ENCODE results near the gene VIL1.

VIL1 gene

DNA sequence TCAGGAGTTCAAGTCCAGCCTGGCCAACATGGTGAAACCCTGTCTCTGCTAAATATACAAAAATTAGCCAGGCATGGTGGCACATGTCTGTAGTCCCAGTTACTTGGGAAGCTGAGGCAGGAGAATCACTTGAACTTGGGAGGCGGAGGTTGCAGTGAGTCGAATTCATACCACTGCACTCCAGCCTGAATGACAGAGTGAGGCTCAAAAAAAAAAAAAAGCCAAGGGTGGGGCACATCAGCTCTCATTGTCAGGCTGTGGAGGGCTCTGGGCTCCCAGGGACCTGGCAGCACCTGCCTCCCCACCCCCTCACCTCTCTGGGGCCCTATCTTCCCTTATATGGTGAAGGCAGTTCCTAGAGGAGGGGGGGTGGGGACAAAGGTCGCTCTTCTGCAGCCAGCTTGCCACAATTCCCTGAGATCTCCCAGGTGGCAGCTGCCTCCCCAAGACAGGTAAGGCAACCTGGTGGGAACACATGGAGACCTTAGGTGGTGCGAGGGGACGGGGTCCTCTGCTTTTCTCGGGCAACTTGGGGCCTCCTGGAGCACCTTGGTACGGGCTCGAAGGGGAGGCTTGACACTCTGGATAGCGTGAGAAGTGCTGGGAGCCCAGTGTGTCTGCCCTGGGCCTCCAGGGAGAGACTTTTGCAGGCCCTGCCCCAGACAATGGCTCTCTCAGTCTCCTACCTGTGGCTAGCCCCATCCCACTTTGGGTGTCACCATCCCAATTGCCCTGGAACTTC lies at the start of gene VIL1:
Gene VIL1 (plus strand): TSS at position 407 of the 742 bp plus-strand sequence. CDS start 4,656 bp downstream, outside the sequence.
- DNase-seq (ENCODE audit: low read depth, low spot score): no peak
- H3K27ac ChIP-seq: no peak within 1 kb of the TSS

DNA sequence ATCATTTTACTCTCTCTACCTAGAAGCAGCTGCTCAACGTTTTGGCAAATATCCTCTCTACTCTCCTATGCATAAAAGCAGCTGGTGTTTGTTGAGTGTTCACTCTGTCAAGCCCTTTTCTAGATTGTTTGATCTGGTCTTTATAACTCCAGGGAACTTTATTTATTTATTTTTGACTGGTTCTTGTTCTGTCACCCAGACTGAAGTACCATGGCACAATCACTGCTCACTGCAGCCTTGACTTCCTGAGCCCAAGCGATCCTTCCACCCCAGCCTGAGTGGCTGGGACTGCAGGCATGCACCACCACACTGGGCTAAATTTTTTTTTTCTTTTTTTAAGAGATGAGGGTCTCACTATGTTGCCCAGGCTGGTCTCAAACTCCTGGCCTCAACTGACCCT lies 49.6 kb upstream of the VIL1 start:
- no peak for DNase-seq (ENCODE audit: low read depth, low spot score)
- no peak overlapping the region for H3K27ac ChIP-seq

- no peak for DNase-seq (ENCODE audit: low read depth, low spot score)
- no peak overlapping the region for H3K27ac ChIP-seq
Observed at GRCh38 chr2:218370410-218371063, 48.4 kb upstream of the VIL1 start.

GRCh38 chr2:218371983-218372350 lies 47.0 kb upstream of the VIL1 start:
- no peak overlapping the region for H3K27ac ChIP-seq

GRCh38 chr2:218374795-218375194 lies 44.1 kb upstream of the VIL1 start:
- DNase-seq (ENCODE audit: low read depth, low spot score): no peak
- H3K27ac ChIP-seq: no peak overlapping the region

More at GRCh38 chr2:218371983-218372350, 47.0 kb upstream of the VIL1 start:
- no peak for DNase-seq (ENCODE audit: low read depth, low spot score)

DNA sequence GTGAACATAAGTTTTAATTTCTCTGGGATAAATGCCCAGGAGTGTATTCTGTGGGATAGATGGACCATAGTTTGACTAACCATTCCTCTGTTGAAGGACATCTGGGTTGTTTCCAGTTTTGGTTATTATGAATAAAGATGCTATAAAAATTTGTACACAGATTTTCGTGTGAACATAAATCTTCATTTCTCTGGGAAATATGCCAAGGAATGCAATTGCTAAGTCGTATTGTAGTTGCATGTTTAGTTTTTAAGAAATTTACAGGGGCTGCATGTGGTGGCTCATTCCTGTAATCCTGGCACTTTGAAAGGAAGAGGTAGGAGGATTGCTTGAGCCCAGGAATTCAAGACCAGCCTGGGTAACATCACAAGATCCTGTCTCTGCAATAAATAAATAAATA lies 43.7 kb upstream of the VIL1 start:
- H3K27ac ChIP-seq: no peak overlapping the region
- DNase-seq (ENCODE audit: low read depth, low spot score): no peak

DNA sequence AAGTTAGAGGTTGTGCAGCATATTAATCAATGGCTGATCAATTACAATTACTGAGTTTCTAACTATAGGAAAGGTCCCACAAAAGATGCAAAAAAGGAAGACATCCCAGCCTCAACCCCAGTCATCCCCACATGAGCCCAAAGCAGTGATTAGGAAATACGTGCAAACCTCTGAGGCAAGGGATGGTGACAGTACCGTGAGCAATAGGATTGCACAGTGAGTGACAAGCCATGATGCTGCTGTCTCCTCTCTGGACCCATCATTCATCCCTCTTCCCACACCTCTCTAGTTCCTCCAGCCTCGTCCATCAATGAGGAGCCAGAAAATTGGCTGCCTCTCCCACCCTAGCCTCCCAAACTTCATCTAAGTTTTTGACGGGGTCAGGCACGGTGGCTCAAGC lies 40.9 kb upstream of the VIL1 start:
- DNase-seq (ENCODE audit: low read depth, low spot score): no peak
- no peak overlapping the region for H3K27ac ChIP-seq

DNA sequence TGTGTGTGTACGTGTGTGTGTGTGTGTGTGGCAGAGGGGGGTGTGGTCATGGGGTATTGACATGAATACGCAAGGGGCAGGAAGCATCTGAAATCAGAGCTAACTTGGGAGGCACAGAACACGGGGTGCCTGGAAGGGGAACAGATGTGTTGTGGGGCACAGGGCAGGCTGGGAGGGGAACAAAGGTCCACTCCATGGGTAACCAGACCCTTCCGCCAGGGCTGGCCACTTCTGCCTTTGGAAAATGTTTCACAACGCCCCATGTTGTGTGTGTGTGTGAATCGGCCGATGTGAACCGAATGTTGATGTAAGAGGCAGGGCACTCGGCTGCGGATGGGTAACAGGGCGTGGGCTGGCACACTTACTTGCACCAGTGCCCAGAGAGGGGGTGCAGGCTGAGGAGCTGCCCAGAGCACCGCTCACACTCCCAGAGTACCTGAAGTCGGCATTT lies 37.0 kb upstream of the VIL1 start, which contains the start of gene SLC11A1:
Gene SLC11A1 (plus strand): TSS at position 358 of the 451 bp plus-strand sequence. CDS start 96 bp downstream, outside the sequence.
- H3K27ac ChIP-seq: no peak within 1 kb of the TSS
- DNase-seq (ENCODE audit: low read depth, low spot score): no peak

GRCh38 chr2:218382785-218383184 lies 36.1 kb upstream of the VIL1 start:
- DNase-seq (ENCODE audit: low read depth, low spot score): no peak
- H3K27ac ChIP-seq: no peak overlapping the region

GRCh38 chr2:218383892-218384519 lies 34.9 kb upstream of the VIL1 start:
- DNase-seq (ENCODE audit: low read depth, low spot score): no peak
- no peak overlapping the region for H3K27ac ChIP-seq

DNA sequence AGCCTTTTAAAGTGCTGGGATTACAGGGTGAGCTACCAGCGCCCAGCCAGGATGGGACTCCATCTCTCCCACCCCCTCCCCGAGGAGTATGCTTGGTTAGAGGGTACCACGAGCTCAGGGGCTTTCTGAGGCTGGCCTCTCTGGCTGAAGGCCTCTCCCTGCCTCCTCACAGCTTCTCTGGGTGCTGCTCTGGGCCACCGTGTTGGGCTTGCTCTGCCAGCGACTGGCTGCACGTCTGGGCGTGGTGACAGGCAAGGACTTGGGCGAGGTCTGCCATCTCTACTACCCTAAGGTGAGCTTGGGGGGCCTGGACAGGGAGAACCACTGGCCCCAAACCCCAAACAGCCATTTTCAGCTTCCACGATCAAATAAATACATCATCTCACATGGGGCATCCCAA lies 33.9 kb upstream of the VIL1 start:
- no peak for DNase-seq (ENCODE audit: low read depth, low spot score)
- no peak overlapping the region for H3K27ac ChIP-seq

GRCh38 chr2:218386505-218387368 lies 32.2 kb upstream of the VIL1 start:
- DNase-seq (ENCODE audit: low read depth, low spot score): no peak

DNA sequence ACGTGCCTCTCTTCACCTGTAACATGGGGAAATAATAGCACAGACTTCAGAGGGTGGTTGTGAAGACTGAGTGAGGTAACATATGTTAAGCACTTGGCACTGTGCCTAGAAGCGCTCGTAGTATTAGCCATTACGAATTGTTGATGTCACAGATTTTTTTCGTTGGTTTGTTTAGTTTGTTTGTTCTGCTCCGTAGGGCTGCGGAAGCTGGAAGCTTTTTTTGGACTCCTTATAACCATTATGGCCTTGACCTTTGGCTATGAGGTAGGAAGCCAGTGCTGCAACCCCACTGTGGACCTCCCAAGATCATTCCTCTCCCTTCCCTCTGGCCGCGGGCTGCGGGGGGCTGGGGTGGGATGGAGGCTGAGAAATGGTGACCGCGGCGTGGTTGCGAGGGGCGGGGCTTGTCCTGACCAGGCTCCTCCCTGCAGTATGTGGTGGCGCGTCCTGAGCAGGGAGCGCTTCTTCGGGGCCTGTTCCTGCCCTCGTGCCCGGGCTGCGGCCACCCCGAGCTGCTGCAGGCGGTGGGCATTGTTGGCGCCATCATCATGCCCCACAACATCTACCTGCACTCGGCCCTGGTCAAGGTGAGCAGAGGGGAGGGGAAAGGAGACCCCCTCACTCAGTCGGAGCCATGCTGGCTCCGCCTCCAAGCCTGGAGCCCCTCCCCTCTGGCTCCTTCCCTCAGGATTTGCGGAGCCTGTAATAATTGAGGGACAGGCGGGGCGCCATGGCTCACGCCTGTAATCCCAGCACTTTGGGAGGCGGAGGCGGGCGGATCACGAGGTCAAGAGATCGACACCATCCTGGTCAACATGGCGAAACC lies 31.3 kb upstream of the VIL1 start:
- DNase-seq (ENCODE audit: low read depth, low spot score): no peak
- no peak overlapping the region for H3K27ac ChIP-seq

More at GRCh38 chr2:218386505-218387368, 32.2 kb upstream of the VIL1 start:
- H3K27ac ChIP-seq: no peak overlapping the region

GRCh38 chr2:218389333-218390150 lies 29.4 kb upstream of the VIL1 start:
- DNase-seq (ENCODE audit: low read depth, low spot score): no peak
- no peak overlapping the region for H3K27ac ChIP-seq

- no peak for DNase-seq (ENCODE audit: low read depth, low spot score)
- H3K27ac ChIP-seq: no peak overlapping the region
Observed at GRCh38 chr2:218391202-218391601, 27.7 kb upstream of the VIL1 start.

DNA sequence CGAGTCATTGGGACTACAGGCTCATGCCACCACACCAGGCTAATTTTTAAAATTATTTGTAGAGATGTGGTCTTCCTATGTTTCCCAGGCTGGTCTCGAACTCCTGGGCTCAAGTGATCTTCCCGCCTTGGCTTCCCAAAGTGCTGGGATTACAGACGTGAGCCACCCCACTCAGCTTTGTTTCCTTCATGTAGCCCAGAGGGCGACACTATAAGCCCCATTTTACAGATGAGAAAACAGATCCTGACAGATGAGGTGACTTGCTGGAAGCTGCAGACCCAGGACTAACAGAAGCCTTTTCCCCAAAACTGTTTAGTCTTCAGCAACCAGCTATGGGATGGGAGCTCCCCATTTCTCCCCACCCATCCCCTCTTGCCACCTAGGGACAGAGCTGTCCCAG lies 26.5 kb upstream of the VIL1 start:
- DNase-seq (ENCODE audit: low read depth, low spot score): no peak
- no peak overlapping the region for H3K27ac ChIP-seq

DNA sequence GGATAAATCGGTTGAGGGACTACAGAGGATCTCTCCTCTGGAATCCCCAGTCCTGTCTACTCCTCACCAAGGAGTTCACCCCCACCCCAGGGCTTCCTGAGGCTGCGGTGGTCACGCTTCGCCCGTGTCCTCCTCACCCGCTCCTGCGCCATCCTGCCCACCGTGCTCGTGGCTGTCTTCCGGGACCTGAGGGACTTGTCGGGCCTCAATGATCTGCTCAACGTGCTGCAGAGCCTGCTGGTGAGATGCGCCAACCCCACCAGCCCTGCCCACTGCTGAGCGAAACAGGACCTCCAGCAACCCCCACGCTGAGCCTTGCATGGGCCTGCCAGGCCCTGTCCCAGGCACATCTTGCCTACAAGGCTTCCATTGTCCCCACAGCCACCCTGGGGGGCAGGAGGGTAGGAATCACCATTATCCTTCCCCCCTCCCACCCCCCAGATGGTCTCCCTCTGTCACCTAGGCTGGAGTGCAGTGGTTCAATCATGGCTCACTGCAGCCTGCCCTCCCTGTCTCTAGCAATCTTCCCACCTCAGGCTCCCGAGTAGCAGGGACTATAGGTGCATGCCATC lies 25.9 kb upstream of the VIL1 start:
- no peak overlapping the region for H3K27ac ChIP-seq
- DNase-seq (ENCODE audit: low read depth, low spot score): no peak

DNA sequence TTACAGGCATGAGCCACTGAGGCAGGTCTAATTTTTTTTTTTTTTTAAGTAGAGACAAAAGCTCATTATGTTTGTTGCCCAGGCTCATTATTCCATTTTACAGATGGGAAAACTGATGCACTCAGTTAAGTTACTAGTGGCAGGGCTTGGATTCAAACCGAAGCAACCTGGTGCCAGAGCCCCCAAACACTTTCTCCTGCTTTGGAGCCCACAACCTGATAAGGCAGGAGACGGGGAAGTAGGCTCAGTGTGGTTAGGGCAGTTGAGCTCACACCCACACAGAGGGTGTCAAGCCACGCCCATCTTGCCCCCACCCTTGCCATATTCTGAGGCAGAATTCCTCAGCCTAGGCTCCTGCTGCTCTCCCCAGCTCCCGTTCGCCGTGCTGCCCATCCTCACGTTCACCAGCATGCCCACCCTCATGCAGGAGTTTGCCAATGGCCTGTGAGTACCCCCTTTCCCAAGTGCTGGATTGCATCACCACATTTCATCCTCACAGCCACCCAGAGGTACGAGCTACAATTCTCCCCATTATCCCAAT lies 25.1 kb upstream of the VIL1 start:
- no peak for DNase-seq (ENCODE audit: low read depth, low spot score)
- no peak overlapping the region for H3K27ac ChIP-seq
